Duodenal mucosa (tissue), 2 donors: ENCODE data around the gene EIF4EBP3.

Source experiments
- H3K27ac ChIP-seq: one replicate; pipeline ENCODE4 v1.7.0; 2013; ENCODE audit warnings: low read depth, low read length
- H3K27me3 ChIP-seq, 2 donors: one replicate each; pipeline ENCODE4 v1.7.0; 2013; ENCODE audit warnings: low read length in 2 of 2, control low read depth in 1 of 2; ENCODE audit not compliant: insufficient read depth in 2 of 2, control insufficient read depth in 1 of 2
- H3K36me3 ChIP-seq, 2 donors: one replicate each; pipeline ENCODE4 v1.7.0; 2013; ENCODE audit warnings: low read length in 2 of 2, control low read depth in 1 of 2; ENCODE audit not compliant: insufficient read depth in 2 of 2, control insufficient read depth in 1 of 2
- H3K4me1 ChIP-seq, 2 donors: one replicate each; pipeline ENCODE4 v1.7.0; 2013; ENCODE audit warnings: low read length in 2 of 2, control low read depth in 1 of 2; ENCODE audit not compliant: insufficient read depth in 2 of 2, control insufficient read depth in 1 of 2
- H3K4me3 ChIP-seq, 2 donors: one replicate each; pipeline ENCODE4 v1.7.0; 2013; ENCODE audit warnings: low read length in 2 of 2, low read depth in 1 of 2
- H3K9ac ChIP-seq, 2 donors: one replicate each; pipeline ENCODE4 v1.7.0; 2013; ENCODE audit warnings: low read length in 2 of 2, low read depth in 1 of 2
- H3K9me3 ChIP-seq, 2 donors: one replicate each; pipeline ENCODE4 v1.7.0; 2013; ENCODE audit warnings: low read length in 2 of 2, control low read depth in 1 of 2; ENCODE audit not compliant: control insufficient read depth in 1 of 2

Gene EIF4EBP3

GRCh38 chr5:140555747-140556312 lies 8.4 kb downstream of the EIF4EBP3 start:
- Histone ChIP-seq H3K27me3 (no peaks in the 10 kb centered on the region), H3K4me3 (peak overlapping the region; percentile 83 to 86), H3K27ac (no peak overlapping the region), H3K36me3 (peaks cover 1 to 18% of the 10 kb centered on the region in 2 donors), H3K9me3 (no peaks in the 10 kb centered on the region), H3K9ac (peak overlapping the region; percentile 1 to 95), H3K4me1 (peaks cover 17 to 21% of the 10 kb centered on the region in 2 donors)

DNA sequence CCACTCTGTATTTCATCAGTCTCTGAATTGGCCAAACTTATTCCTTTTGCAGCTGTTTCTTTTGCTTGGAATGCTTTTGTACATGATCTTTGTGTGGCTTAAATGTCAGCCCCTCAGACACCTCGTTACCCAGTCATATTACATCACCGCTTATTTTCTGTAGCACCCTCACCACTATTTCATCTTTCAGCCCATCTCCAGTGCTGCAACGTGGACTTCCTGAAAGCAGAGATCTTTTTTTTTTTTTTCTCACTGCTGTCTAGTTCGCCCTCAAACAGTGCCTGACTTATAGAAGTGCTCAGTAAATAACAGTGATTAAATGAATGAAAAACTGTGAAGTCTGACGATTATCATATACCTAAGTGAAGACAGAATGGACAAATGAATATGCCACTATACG lies 9.0 kb downstream of the EIF4EBP3 start:
- Histone ChIP-seq H3K27ac (no peak overlapping the region), H3K9me3 (no peaks in the 10 kb centered on the region), H3K4me1 (peaks cover 17 to 21% of the 10 kb centered on the region in 2 donors), H3K4me3 (peak overlapping the region; percentile 83 to 86), H3K9ac (peak overlapping the region; percentile 91 to 95), H3K27me3 (no peaks in the 10 kb centered on the region), H3K36me3 (peaks cover 0 to 12% of the 10 kb centered on the region in 2 donors)

DNA sequence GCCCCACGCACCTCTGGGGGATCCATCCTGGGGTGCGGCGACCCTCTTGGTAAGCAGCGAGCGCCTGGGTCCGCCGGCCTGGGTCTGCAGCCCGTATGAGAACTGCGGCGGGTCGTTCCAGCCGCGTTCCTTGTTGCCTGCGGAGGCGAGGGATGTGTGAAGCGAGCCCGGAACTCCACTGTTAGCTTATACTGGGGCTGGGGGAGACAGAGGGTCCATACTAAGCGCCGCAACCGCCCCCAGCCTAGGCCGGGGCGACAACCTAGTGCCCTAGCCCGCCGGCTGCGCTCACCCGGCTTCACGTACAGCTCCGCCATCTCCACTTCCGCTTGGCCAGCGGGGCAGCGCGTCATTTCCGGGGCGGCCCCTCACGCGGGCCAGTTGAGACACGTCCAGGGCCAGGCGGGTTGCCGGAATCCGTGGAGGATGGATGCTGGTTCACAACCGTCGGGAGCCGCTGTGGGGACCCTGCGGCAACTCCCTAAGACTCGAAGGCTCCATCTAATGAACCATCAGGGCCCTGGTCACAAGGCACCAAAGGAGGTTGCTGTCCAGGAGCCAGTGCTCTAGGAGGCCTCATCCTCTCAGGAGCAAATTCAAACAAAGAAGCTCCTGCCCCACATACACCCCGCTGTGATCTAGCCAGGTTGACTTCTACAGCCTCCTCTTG lies 9.8 kb downstream of the EIF4EBP3 start, which contains the start of gene SRA1:
Gene SRA1, minus strand, starts transcription at position 338 of the 670 bp plus-strand sequence. Its CDS starts 21 bp downstream, at position 317.
- H3K9me3 ChIP-seq: no peaks in the 10 kb centered on the region
- no peaks in the 10 kb centered on the region for H3K27me3 ChIP-seq
- H3K27ac ChIP-seq: peak within 1 kb of the TSS; percentile 88
- peak within 1 kb of the TSS; percentile 83 to 86 for H3K4me3 ChIP-seq
- H3K36me3 ChIP-seq: peaks cover 0 to 7% of the 10 kb centered on the region in 2 donors
- H3K9ac ChIP-seq: peak within 1 kb of the TSS; percentile 91 to 95
- peaks cover 17 to 21% of the 10 kb centered on the region in 2 donors for H3K4me1 ChIP-seq

DNA sequence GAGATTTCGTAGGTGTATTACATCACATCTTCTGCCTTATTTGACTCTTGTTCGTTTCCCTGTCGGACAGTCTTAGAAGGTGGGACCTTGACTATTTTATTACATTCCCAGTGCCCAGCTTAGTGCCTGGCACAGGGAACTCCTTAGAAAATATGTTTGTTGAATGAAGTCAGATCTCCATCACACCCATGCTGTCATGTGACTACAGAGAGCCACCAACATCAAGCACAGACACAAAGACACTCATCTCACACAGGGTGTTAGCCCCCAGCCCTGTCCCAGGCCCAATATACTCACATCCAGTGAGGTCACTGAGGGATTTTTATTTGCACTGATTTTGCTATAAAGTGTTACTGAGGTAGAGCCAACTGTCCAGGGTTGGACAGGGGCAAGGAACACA lies 10.5 kb downstream of the EIF4EBP3 start:
- peaks cover 0 to 5% of the 10 kb centered on the region in 2 donors for H3K36me3 ChIP-seq
- peak overlapping the region; percentile 83 to 86 for H3K4me3 ChIP-seq
- no peaks in the 10 kb centered on the region for H3K9me3 ChIP-seq
- peak overlapping the region; percentile 91 to 95 for H3K9ac ChIP-seq
- H3K27me3 ChIP-seq: no peaks in the 10 kb centered on the region
- H3K27ac ChIP-seq: peak overlapping the region; percentile 88
- H3K4me1 ChIP-seq: peaks cover 17 to 21% of the 10 kb centered on the region in 2 donors

DNA sequence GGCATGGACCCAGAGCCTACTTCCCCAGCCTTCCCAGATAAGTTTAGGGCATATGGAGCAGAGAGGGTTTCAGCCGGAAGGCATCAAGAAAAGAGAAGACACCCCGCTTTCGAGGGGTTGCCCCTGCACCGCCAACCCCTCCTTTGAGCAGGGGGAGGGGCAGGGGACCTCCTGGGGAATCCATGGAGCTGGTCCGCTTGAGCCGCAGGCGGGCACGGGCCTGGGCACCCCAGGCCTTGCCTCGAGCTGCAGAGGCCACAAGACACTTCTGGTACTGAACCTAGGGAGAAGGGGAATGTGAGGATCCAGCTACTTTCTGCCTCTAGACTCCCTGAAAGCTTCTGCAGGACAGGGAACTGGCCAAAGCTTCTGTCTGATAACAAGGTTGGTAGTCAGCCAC lies 11.1 kb downstream of the EIF4EBP3 start:
- Histone ChIP-seq H3K4me3 (no peak overlapping the region), H3K27ac (no peak overlapping the region), H3K9ac (no peak overlapping the region), H3K9me3 (no peaks in the 10 kb centered on the region), H3K4me1 (peaks cover 21 to 26% of the 10 kb centered on the region in 2 donors), H3K27me3 (no peaks in the 10 kb centered on the region), H3K36me3 (peaks cover 0 to 4% of the 10 kb centered on the region in 2 donors)

DNA sequence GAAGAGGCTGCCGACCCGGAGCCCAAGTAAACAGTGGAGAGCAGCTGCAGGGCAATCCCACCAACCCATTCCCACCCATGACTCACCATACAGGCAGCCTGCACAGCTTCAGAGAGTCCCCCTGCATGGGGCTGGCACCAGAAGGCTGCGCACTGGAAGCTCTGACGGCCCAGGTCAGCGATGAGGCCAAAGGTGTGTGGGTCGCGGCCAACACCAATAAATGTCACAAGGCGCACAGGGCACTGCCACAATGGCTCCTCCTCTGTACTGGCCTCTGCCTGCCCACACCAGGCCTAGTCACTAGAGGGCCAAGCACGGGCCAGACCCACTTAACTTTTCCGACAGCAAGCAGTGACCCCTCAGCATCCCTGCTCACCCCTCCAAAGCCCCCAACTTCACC lies 12.8 kb downstream of the EIF4EBP3 start:
- no peaks in the 10 kb centered on the region for H3K27me3 ChIP-seq
- peaks cover 28 to 35% of the 10 kb centered on the region in 2 donors for H3K4me1 ChIP-seq
- H3K27ac ChIP-seq: no peak overlapping the region
- H3K9me3 ChIP-seq: no peaks in the 10 kb centered on the region
- peaks cover 0 to 4% of the 10 kb centered on the region in 2 donors for H3K36me3 ChIP-seq
- H3K4me3 ChIP-seq: no peak overlapping the region
- no peak overlapping the region for H3K9ac ChIP-seq

DNA sequence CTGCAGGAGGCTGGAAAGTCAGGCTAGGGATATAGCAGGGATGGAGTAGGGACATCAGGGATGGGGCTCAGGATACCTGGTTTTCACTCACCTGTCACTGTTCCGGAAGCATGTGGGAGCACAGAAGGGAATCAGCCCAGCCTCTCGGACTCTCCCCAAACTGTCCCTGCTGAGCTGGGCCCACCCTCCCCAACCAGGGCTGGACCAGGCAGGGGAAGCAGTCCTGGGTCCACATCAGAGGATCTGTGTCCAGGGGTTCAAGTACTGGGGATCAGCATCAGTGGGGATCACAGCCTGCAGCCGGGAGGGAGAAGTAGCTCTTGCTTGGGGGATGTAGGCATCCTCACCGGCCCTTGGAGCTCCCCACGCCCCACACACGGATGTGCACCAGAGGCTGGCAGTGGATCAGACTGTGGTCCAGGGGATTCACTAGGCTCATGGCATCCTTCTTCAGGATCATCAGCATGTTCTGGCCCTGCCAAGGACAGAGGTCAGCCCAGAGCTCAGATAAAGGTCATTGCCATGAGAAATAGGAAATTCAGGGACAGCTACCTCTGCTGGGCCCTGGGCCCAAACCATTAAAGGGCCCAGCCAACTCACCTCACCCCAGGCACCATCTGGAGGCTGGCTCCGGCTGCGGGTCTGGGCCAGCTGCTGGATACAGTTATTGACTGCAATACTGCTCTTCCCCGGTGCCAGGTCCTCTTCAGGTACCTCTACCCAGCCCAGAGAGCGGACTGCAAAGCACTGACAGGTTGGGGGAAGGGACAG lies 14.5 kb downstream of the EIF4EBP3 start:
- peaks cover under 1 to 15% of the 10 kb centered on the region in 2 donors for H3K36me3 ChIP-seq
- H3K27ac ChIP-seq: no peak overlapping the region
- H3K9me3 ChIP-seq: no peaks in the 10 kb centered on the region
- H3K4me3 ChIP-seq: no peak overlapping the region
- no peaks in the 10 kb centered on the region for H3K27me3 ChIP-seq
- no peak overlapping the region for H3K9ac ChIP-seq
- H3K4me1 ChIP-seq: peaks cover 27 to 35% of the 10 kb centered on the region in 2 donors

DNA sequence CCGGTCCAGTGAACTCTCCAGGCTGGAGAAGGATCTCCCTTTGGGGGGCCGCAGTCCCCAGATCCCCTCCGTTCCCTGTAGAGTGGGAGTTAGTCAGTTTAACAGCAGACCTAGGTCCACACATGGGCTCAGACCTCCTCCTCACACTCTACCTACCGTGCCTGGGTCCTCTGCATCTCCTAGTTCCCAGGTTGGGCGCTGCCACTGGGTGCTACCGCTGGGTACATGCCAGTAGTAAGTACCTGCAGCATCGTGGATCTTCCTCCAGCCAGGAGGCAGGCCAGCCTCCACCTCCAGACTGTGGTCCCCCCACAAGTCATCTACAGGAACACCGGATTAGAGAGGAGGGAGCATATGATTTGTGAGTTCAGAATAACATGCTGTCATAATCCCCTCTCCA lies 16.1 kb downstream of the EIF4EBP3 start:
- H3K4me1 ChIP-seq: peaks cover 23 to 36% of the 10 kb centered on the region in 2 donors
- H3K9me3 ChIP-seq: no peaks in the 10 kb centered on the region
- H3K27me3 ChIP-seq: no peaks in the 10 kb centered on the region
- H3K9ac ChIP-seq: peak overlapping the region; percentile 92 to 99
- H3K27ac ChIP-seq: peak overlapping the region; percentile 94
- peaks cover 9 to 30% of the 10 kb centered on the region in 2 donors for H3K36me3 ChIP-seq
- H3K4me3 ChIP-seq: peak overlapping the region; percentile 79 to 98

DNA sequence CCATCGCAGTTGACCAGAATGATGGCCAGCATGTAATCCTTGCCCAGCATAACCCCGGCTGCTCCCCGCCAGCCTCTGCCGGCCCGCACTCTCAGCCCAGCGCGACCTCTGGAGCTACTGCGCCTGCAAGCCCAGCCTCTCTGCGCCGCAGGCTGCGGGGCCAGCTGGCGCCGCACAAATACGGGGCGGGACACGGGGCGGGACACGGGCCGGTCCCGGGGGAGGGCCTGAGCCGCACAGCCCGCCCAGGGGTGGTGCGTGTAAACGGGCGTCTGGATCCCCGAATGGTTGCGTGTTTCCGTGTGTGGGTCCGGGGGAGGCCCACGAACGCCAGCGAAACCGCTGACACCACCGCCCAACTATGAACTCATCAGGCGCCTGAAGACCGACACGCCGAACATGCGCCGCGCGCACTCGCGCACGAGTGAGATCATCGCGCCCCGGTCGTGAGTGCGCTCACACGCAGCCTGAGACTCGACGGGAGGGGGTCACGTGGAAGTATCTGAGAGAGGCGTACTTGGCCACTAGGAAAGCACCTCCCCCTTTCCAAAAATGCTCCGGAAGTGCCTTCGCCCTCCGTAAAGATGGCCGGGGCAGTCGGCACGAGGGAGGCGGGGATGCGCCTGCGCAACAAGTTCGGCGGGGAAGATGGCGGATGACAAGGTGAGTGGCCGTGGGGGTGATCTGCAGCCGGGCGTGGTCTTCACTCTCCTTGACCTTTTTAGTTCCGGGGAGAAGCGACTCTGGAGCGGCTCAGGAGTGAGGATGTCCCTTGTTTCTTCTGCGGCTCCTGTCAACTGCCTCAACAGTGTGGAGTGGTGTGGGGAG lies 16.9 kb downstream of the EIF4EBP3 start, which contains the start of the genes APBB3 and SLC35A4:
Gene APBB3, minus strand, starts transcription at position 403 of the 828 bp plus-strand sequence. Its CDS starts 353 bp downstream, at position 50.
Gene SLC35A4, plus strand, starts transcription at position 633 of the 828 bp plus-strand sequence. CDS start 2,342 bp downstream, outside the sequence.
- Histone ChIP-seq H3K9ac (peak within 1 kb of the TSS; percentile 92 to 99), H3K27me3 (no peaks in the 10 kb centered on the region), H3K4me1 (peaks cover 31 to 41% of the 10 kb centered on the region in 2 donors), H3K9me3 (no peaks in the 10 kb centered on the region), H3K27ac (peak within 1 kb of the TSS; percentile 94), H3K36me3 (peaks cover 9 to 30% of the 10 kb centered on the region in 2 donors), H3K4me3 (peak within 1 kb of the TSS; percentile 79 to 98)
